Stimulated activated CD4-positive, alpha-beta T cell treated with anti-CD3 and anti-CD28 coated beads, Interleukin-12 subunit alpha, Interleukin-12 subunit beta, amount 100 ng/mL, for 48 hours (primary cell): Measurements from ENCODE around the gene CPS1.

Source experiments
- DNase-seq, 3 donors: peaks; one replicate each; pipeline ENCODE4 v3.0.0-alpha.2; 2020; ENCODE audit warnings: low read depth in 2 of 3, low spot score in 1 of 3

The CPS1 gene

DNA sequence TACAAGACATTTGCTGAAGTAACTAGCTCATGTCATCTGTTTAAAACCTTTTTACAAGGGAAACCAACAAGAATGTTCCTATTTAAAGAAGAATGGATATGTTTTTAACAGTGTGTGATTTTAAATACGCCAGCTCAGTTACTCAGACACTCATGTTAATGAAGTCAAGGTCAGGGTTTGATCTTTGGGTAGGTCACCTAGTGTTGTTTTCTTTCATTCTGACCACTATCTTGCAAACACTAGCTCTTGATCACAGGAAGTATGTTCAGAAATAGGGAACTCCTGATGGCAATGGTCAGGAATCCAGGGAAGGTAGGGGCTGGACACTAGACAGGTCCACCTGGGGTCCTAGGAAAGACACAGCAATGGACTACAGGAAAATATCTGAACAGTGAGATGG is 116.7 kb downstream of the CPS1 start:
- DNase-seq = no peak

DNA sequence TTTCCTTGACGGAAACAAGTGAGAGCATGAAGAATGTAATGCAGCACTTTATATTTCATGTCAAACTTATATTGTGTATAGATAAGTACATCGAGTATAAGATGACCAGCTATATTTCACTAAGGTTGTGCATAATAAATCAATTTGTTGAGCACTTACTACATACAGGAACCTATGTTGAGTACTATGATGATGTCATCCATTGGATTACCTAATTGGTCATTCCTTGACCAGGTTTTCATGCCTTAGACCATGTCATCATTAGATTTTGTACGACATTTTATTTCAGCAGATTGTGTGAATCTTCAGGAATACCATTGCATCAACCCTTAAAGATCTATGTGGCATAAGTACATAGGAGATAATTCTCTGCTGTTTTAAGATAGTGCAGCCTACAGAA is 119.7 kb downstream of the CPS1 start:
- no peak for DNase-seq

DNA sequence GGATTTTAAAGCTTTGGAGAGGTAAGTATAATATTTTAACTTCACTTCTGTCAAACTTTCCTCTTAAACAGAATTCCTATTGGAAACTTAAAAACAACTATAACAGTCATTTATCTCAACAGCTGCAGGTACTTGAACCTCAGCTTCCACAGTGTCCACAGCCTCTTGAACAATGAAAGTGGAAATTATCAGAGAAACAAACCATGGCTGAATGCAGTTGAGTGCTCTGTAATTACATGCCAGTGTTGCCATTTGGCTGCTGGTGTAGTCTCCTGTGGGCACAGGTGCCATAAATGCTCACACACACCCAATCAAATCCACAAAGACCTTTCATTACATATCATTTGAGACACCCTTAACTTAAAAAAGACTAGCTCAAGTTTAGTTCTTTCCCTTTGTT is 125.1 kb downstream of the CPS1 start:
- DNase-seq = no peak

DNA sequence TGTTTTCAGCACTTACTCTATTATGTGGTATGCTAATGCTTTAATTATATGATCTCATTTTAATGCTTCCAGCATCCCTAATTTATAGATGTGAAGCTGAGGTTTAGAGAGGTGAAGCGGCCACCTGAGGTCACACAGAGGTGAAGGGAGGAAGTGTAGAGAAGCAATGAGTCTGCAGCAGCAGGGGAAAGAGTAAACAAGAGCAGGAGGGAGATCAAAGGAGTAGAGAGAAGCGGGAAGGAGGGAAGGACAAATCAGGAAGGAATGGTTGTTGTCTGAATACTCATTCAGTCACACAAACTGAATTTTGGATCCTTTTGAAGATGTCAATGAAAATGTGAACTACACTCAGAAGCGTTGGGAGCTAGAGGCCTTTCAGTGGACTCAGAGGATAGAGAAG is 130.0 kb downstream of the CPS1 start:
- no peak for DNase-seq

DNA sequence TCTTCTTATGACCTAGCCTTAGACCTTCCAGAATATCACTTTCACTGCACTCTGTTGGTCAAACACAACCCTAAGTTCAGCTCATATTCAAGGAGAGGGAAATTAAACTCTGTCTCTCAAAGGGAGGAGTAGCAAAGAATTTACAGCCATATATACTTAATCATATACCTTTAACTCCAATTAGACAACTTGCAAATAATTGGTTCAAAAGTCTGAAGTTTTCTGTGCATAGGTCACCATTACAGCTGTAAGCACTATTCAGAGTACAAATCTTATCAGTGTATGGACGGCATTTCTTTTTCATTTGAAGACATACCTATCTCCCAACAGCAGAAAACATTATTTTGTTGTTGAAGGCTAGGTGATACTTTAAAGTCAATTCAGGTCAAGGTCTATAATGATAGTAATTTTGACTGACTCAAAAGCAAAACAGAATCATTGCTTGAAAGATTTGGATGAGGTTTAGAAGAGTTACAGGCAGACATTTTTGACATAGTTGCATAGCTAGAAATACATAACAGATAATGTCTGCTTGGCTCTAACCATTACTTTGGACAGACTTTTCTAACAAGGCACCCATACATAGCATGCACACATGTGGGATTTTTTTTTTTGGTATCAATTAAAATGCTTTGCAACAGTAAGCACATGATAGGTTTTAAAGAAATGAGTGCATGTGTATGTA is 131.5 kb downstream of the CPS1 start:
- no peak for DNase-seq

DNA sequence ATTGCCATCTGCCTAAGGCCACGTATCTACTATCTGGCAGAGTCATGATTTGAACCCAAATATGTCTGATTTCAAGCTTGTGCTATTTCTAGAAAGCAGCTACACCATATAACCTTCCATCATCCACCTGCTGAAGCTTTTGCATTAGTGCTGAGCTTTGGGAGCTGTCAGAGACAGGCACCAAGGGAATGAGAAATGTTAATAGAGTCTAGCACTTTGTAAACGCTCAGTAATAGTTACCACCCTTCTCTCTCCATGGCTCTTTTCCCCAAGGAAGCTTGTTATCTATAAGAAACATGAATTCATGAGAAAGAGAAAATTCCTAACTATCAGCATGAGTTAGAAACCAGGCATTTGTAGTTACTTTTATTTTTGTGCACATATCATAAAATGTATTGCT is 151.5 kb downstream of the CPS1 start:
- DNase-seq = no peak

DNA sequence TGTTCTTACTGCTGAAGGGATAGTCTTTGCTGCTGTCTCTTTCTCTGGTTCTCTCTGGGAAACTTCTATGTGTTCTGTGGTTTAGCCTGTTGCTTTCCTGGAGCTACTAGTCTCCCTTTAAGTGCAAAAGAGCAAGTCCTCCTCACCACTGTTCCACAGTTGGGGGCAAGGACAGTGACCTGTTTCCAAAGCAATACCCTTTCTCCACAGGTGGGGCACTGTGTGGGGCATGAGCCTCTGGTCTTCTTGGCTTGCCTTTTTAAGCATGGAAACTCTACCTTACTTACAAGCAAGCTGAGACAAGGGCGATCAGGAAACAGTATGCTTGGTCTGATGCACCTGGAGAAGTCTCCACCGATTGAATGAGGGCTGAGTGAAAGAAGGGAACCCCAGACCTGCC is 156.7 kb downstream of the CPS1 start:
- DNase-seq = no peak

DNA sequence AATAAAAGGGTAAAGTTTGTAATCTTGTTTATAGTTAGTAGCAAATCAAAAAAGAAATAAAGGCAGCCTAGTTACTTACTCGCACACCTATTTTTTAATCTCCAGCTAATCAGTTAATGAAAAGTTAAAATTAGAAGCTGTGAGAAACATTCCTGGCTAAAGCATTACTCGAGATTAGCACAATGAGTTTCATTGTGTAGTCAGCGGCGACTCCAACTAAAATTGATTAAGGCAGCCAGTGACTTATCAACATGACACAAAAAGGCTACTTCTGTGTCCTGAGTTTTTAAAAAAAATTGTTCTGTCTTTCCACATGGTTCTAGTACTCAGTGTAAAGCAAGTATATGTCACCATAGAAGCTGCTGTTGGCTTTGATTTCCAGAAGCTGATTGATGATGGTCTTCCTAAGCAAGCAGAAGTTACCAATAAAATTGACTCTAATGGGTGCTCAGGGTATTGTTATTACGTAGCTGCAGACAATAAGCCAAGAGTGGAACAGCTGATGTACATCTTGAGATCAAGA is 159.2 kb downstream of the CPS1 start:
- DNase-seq = no peak

DNA sequence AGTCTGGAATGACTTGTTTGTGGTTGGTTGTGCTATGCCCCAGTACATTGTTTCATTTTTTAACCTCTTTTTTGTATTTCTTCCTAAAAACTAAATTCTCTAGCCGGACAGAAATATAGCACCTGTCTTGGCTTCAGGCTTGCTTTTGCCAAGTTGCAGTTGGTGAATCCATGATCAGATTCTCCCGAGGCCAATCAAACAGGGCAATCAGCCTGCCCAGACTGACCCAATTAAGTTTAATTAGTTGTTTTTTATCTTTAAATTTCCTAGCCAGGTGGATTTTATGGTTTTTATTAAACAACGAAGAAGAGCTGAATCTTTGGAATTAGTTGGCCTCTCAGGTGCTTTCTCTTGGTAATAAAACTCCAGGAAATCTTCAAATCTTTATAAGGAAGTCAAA is 162.1 kb downstream of the CPS1 start:
- no peak for DNase-seq

DNA sequence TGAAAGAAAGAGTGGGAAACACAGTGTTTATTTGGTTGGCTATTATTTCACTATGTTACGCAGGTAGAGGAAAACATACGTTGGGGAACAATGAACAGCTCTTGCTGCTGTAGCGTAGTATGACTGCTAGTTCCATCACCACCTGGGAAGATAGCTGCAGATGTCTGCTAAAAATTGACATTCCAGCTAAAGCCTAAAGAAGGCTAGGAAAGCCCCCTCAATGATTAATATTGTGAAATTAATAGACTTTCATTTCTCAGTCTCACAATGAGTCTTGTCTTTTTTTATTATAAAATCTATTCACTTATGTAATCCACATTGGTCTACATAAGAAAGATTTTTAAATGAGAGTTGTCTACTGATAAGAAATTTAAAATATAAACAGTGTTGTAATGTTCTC is 165.7 kb downstream of the CPS1 start:
- DNase-seq = no peak

DNA sequence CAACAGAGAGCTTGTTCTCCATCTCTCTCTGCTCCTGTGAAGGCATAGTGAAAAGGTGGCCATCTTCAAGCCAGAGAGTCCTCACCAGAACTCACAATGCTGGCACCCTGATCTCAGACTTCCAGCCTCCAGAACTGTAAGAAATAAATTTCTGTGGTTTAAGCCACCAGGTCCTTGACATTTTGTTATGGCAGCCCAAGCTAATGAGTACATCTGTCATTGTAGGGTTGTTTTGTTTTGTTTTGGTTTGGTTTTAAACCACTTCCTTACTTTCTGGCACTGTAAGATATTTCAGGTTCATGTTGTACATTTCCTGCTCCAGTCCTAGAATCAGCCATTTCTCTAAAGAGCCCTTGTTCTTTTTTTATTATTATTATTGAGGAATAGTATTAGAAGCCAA is 171.2 kb downstream of the CPS1 start:
- no peak for DNase-seq
